ENCODE measurements around the gene CDC123. TPM values are rescaled to one million over a fixed set of nuclear protein-coding genes. Genes with fewer than 3 reads are reported as not detected.
"Not testable (repeated sequence)": the region's sequence is repeated elsewhere in the genome, so short reads cannot be mapped to it uniquely, and the experiment has no call there.

The CDC123 gene
- total and polyA plus RNA-seq, 2 experiments from 2014 or later: 158 to 179 TPM

DNA sequence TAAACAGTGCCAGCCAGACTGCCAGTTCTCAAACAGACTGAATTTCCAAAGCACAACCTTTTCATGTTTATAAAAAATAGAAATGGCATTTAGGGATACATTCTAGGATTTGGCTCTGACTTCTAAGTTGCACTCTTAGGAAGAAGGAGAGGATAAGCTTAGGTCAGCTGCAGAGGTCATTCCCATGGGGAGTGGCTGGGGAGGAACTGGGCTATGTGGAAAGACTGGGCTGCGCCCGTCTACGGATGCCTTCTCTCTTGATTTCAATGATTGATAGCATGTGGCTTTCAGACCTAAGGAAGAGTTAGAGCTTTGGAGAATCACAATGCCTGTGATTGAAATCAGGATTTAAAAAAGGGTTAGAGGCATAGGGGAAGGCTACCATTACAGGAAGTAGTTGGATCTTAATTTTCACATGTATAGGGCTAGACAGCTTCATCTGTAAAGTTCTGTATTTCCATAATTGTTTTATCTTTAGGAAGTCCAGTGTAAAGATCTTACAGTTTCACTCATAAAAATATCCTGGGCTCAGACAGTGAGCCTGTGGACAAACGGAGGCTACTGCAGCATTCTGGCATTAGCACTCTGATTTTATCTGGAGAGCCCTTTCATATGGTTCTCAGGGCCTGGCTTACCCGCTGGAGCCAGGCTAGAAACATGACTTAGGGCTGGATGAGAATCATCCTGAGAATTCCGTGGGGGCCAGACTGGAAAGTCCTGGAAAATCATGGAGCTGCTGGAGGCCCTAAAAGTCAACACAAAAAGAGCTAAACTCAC lies 29.8 kb upstream of the CDC123 start (continued):
- TF ChIP-seq, protein P1, sequence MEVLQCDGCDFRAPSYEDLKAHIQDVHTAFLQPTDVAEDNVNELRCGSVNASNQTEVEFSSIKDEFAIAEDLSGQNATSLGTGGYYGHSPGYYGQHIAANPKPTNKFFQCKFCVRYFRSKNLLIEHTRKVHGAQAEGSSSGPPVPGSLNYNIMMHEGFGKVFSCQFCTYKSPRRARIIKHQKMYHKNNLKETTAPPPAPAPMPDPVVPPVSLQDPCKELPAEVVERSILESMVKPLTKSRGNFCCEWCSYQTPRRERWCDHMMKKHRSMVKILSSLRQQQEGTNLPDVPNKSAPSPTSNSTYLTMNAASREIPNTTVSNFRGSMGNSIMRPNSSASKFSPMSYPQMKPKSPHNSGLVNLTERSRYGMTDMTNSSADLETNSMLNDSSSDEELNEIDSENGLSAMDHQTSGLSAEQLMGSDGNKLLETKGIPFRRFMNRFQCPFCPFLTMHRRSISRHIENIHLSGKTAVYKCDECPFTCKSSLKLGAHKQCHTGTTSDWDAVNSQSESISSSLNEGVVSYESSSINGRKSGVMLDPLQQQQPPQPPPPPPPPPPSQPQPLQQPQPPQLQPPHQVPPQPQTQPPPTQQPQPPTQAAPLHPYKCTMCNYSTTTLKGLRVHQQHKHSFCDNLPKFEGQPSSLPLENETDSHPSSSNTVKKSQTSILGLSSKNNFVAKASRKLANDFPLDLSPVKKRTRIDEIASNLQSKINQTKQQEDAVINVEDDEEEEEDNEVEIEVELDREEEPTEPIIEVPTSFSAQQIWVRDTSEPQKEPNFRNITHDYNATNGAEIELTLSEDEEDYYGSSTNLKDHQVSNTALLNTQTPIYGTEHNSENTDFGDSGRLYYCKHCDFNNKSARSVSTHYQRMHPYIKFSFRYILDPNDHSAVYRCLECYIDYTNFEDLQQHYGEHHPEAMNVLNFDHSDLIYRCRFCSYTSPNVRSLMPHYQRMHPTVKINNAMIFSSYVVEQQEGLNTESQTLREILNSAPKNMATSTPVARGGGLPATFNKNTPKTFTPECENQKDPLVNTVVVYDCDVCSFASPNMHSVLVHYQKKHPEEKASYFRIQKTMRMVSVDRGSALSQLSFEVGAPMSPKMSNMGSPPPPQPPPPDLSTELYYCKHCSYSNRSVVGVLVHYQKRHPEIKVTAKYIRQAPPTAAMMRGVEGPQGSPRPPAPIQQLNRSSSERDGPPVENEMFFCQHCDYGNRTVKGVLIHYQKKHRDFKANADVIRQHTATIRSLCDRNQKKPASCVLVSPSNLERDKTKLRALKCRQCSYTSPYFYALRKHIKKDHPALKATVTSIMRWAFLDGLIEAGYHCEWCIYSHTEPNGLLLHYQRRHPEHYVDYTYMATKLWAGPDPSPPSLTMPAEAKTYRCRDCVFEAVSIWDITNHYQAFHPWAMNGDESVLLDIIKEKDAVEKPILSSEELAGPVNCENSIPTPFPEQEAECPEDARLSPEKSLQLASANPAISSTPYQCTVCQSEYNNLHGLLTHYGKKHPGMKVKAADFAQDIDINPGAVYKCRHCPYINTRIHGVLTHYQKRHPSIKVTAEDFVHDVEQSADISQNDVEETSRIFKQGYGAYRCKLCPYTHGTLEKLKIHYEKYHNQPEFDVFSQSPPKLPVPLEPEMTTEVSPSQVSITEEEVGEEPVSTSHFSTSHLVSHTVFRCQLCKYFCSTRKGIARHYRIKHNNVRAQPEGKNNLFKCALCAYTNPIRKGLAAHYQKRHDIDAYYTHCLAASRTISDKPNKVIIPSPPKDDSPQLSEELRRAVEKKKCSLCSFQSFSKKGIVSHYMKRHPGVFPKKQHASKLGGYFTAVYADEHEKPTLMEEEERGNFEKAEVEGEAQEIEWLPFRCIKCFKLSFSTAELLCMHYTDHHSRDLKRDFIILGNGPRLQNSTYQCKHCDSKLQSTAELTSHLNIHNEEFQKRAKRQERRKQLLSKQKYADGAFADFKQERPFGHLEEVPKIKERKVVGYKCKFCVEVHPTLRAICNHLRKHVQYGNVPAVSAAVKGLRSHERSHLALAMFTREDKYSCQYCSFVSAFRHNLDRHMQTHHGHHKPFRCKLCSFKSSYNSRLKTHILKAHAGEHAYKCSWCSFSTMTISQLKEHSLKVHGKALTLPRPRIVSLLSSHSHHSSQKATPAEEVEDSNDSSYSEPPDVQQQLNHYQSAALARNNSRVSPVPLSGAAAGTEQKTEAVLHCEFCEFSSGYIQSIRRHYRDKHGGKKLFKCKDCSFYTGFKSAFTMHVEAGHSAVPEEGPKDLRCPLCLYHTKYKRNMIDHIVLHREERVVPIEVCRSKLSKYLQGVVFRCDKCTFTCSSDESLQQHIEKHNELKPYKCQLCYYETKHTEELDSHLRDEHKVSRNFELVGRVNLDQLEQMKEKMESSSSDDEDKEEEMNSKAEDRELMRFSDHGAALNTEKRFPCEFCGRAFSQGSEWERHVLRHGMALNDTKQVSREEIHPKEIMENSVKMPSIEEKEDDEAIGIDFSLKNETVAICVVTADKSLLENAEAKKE (CRISPR knock-in tag; IDR thresholded peaks at IDR 0.05): no peak
- TF ChIP-seq NANOG (IDR thresholded peaks at IDR 0.05; ENCODE audit: borderline replicate concordance) (no peak), POLR2AphosphoS5 (IDR thresholded peaks at IDR 0.05; ENCODE audit: low read depth) (no peak), EZH2 (IDR thresholded peaks at IDR 0.05; ENCODE audit: low read depth, unreplicated experiment) (no peak)

GRCh38 chr10:12171512-12171911 lies 24.5 kb upstream of the CDC123 start:
- not testable (repeated sequence) for H4K20me1 ChIP-seq (replicated peaks; ENCODE audit: insufficient read depth); H3K79me2 ChIP-seq (replicated peaks; ENCODE audit: insufficient read depth); H3K4me2 ChIP-seq; H2AFZ ChIP-seq; H3K4me1 Mint-ChIP-seq; H3K27ac Mint-ChIP-seq; H3F3A ChIP-seq (replicated peaks; ENCODE audit: low read depth); H3K4me1 ChIP-seq (ENCODE audit: insufficient read depth); H3K9me3 Mint-ChIP-seq; H3K4me3 ChIP-seq; DNase-seq (ENCODE audit: low spot score); H3K9me2 ChIP-seq (ENCODE audit: insufficient read depth); H3K27me3 Mint-ChIP-seq (ENCODE audit: insufficient read depth, low read depth, poor library complexity); H3K4me3 Mint-ChIP-seq; ATAC-seq; H3K27me3 ChIP-seq (ENCODE audit: insufficient read depth); H3K27ac ChIP-seq (ENCODE audit: low read depth)
- peaks cover 62% of the 10 kb centered on the region for H3K36me3 Mint-ChIP-seq (ENCODE audit: low read depth)
- H3K36me3 ChIP-seq (ENCODE audit: insufficient read depth): peaks cover 43% of the 10 kb centered on the region

All from GM23338 (cell line).